Effector CD4-positive, alpha-beta T cell (primary cell): Measurements from ENCODE around the gene PDIA2.
"Not testable (repeated sequence)": the region's sequence is repeated elsewhere in the genome, so short reads cannot be mapped to it uniquely, and the experiment has no call there.

Experiments used
- DNase-seq: peaks from one replicate; pipeline ENCODE4 v3.0.0-alpha.2; 2020

Gene PDIA2

DNA sequence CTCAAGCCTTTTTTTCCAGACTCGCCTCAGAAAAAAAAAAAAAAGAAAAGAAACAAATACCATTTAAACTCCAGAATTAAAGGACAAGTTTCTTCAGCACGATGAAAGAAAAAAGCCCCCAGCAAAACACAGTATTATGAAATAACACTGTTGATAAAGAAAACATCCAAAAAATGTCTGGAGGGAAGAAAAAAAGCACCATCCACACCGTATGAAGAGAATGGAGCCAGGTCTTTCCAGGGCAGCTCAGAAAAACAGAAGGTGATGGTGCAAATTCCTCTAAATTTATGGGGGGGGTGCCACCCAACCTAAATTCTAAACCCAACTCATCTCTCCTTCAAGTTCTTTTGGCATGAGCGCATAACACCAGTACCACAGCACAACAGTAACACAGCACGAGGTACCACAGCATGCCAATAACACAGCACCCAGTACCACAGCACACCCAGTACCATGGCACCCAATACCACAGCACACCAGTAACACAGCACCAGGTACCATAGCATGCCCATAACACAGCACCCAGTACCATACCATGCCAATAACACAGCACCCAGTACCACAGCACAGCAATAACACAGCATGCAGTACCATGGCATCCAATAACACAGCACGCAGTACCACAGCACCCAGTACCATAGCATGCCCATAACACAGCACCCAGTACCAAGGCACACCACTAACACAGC, 50.6 kb downstream of the PDIA2 start:
- DNase-seq, result no peak

DNA sequence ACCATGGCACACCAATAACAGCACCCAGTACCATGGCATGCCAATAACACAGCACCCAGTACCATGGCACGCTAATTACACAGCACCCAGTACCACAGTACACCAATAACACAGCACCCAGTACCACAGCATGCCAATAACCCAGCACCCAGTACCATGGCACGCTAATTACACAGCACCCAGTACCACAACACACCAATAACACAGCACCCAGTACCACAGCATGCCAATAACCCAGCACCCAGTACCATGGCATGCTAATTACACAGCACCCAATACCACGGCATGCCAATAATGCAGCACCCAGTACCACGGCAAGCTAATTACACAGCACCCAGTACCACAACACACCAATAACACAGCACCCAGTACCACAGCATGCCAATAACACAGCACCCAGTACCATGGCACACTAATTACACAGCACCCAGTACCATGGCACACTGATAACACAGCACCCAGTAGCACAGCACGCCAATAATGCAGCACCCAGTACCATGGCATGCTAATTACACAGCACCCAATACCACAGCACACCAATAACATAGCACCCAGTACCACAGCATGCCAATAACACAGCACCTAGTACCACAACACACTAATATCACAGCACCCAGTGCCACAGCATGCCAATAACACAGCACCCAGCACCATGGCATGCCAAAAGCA, 51.3 kb downstream of the PDIA2 start:
- not testable (repeated sequence) for DNase-seq

DNA sequence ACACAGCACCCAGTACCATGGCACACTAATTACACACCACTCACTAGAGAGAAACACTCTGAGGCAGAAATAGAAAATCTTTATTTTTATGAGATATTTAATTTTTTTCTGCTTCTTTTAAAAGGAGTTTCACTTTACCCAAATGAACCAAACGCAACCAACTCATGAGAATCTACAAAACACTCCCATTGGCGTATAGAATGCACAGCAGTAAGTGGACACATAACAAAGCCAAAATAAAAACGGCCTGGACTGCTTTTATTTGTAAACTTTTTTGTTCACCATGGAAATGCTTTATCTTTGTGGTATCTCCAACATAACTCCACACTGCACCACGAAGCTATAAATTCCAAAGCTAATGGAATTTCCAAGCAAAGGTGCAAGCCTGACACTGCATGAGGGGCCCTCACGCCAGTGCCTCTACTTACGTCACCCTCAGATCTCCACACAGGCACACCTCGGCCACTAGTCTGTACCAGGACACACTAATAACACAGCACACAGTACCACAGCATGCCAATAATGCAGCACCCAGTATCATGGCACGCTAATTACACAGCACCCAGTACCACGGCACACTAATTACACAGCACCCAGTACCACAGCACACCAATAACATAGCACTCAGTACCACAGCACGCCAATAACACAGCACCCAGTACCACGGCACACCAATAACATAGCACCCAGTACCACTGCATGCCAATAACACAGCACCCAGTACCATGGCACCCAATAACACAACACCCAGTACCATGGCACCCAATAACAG, 52.1 kb downstream of the PDIA2 start:
- DNase-seq, result not testable (repeated sequence)

DNA sequence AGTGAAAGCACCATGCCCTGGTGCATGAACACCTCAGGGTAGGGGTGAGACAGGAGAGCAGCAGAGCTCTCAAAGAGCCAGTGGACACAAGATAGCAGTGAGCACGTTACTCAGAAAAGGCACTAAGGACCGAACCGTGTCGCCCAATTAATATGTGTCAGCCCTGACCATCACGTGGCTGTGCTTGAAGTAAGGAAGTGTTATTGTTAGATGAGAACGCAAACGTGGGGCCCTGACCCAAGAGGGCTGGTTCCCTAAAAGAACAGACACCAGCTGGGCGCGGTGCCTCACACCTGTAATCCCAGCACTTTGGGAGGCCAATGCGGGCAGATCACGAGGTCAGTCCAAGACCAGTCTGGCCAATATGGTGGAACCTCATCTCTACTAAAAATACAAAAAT, 53.3 kb downstream of the PDIA2 start:
- DNase-seq, result no peak
